Measurements from ENCODE around the gene TXNRD1. TPM values are rescaled to one million over a fixed set of nuclear protein-coding genes. Genes with fewer than 3 reads are reported as not detected.

The TXNRD1 gene
- polyA plus RNA-seq, 4 donors, result 29.3 to 64.2 (median 49.2) TPM

DNA sequence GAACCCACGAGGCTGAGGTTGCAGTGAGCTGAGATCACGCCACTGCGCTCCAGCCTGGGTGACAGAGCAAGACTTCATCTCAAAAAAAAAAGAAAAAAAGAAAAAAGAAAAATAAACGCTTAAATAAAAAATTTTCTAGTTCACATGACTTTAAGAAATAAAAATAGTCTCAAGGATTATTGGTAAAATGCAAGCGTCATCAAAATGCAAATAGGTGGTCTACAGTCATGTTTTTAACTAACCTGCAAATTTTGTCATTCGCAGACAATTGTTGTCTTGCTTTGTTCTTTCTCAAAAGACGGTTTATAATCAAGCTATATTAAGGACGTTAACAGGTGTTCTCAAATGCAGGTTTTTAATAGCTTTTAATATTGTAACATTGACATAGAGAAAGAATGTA is 22.4 kb downstream of the TXNRD1 start:
- Histone ChIP-seq H3K27me3 (ENCODE audit: control insufficient read depth in 3 of 3, insufficient read depth in 3 of 3, low read length in 3 of 3) (no peaks in the 10 kb centered on the region), H3K36me3 (ENCODE audit: control insufficient read depth in 3 of 3, insufficient read depth in 2 of 3, low read depth in 1 of 3, low read length in 3 of 3) (no peaks in the 10 kb centered on the region), H3K4me1 (ENCODE audit: control insufficient read depth in 3 of 3, insufficient read depth in 2 of 3, low read depth in 1 of 3, low read length in 2 of 3) (no peaks in the 10 kb centered on the region), H3K27ac (ENCODE audit: low read depth in 1 of 3, low read length in 2 of 3) (no peak overlapping the region), H3K4me3 (ENCODE audit: low read depth in 1 of 3, low read length in 3 of 3) (no peak overlapping the region), H3K9me3 (ENCODE audit: control insufficient read depth in 2 of 2, insufficient read depth in 1 of 2, low read depth in 1 of 2, low read length in 1 of 2) (peaks cover 4 to 18% of the 10 kb centered on the region in 2 donors)
- WGBS, 3 donors, result 83 to 90% (median 87%) methylated on average over 8 of the region's 8 CpGs
- DNase-seq, result no peak
- no peak for FAIRE-seq

DNA sequence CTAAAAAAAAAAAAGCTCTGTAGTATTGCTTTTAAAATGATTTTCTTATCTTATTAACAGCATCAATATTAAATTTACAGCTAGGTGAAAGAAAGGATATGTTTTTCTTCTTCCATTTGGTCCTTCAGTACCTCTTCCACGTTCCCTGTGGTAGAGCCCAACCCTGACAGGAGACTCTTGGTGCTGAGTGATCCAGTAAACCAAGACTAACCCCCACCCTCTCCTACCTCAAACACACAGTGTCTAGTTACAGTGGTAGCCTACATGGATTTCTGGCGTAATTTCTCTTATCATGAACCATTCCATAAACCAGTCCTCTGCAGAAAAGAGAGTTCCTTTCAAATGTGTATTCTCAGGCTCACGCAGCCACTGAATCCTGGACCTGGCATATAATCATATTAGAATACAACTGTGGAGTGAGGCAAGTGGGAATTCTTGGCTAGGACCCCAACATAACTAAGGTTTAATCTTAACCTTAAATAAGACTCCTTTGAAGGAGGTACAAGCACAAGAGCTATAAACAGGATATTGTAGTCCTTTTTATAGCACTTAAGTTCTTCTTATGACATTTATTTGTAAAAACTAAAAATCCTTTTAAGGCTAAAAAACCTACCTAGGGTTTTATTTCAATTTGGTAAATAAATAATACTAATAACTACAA is 27.1 kb downstream of the TXNRD1 start:
- H3K36me3 ChIP-seq (ENCODE audit: control insufficient read depth in 3 of 3, insufficient read depth in 2 of 3, low read depth in 1 of 3, low read length in 3 of 3), result no peaks in the 10 kb centered on the region
- no peaks in the 10 kb centered on the region for H3K27me3 ChIP-seq (ENCODE audit: control insufficient read depth in 3 of 3, insufficient read depth in 3 of 3, low read length in 3 of 3)
- no peaks in the 10 kb centered on the region for H3K4me1 ChIP-seq (ENCODE audit: control insufficient read depth in 3 of 3, insufficient read depth in 2 of 3, low read depth in 1 of 3, low read length in 2 of 3)
- no peaks in the 10 kb centered on the region for H3K9me3 ChIP-seq (ENCODE audit: control insufficient read depth in 2 of 2, insufficient read depth in 1 of 2, low read depth in 1 of 2, low read length in 1 of 2)
- no peak overlapping the region for H3K27ac ChIP-seq (ENCODE audit: low read depth in 1 of 3, low read length in 2 of 3)
- DNase-seq (no peak), FAIRE-seq (no peak)
- WGBS, 3 donors, result 67 to 78% (median 69%) methylated on average over 3 of the region's 3 CpGs
- H3K4me3 ChIP-seq (ENCODE audit: low read depth in 1 of 3, low read length in 3 of 3), result no peak overlapping the region

DNA sequence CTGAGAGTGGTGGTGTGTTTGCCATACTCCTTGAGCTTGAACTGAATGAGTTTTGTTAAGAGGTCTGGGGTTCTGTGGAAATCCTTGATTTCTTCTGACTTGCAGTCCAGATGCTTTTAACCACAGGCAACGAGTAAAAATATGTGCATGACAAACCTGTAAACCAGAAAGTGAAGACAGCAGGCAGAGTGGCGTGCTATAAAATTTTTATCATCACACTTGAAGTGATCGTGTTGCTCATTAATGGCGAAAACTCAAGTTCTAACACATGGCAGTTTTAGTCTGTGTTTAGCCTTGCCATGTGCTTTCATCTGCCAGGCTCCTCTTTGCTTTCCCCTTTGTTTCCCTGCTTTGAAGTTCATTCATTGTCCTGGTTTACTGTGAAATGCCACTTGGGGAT is 28.0 kb downstream of the TXNRD1 start:
- FAIRE-seq, result no peak
- Histone ChIP-seq H3K4me3 (ENCODE audit: low read depth in 1 of 3, low read length in 3 of 3) (no peak overlapping the region), H3K9me3 (ENCODE audit: control insufficient read depth in 2 of 2, insufficient read depth in 1 of 2, low read depth in 1 of 2, low read length in 1 of 2) (no peaks in the 10 kb centered on the region), H3K36me3 (ENCODE audit: control insufficient read depth in 3 of 3, insufficient read depth in 2 of 3, low read depth in 1 of 3, low read length in 3 of 3) (no peaks in the 10 kb centered on the region), H3K4me1 (ENCODE audit: control insufficient read depth in 3 of 3, insufficient read depth in 2 of 3, low read depth in 1 of 3, low read length in 2 of 3) (no peaks in the 10 kb centered on the region), H3K27me3 (ENCODE audit: control insufficient read depth in 3 of 3, insufficient read depth in 3 of 3, low read length in 3 of 3) (no peaks in the 10 kb centered on the region), H3K27ac (ENCODE audit: low read depth in 1 of 3, low read length in 2 of 3) (no peak overlapping the region)
- WGBS, 3 donors, result 42 to 64% (median 62%) methylated on average over 4 of the region's 4 CpGs
- DNase-seq, result no peak

DNA sequence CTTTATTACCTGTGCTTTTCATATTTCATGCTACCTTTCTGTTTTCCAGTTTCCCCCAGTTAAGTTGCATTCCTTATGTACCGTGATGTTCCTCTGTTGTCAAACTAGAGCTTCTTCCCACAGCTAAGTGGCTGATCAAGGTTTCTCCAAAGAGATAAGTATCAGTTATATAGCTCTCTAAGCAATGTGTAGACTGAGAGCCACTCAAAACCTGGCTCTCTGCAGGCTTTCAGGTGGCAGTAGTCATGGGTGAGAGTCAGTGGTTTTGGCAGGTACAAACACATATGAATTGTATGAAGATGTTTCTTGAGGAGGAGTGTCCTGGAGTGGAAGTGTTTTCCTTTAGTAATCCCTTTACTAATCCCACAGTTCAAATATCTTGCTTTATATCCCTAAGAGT is 28.4 kb downstream of the TXNRD1 start:
- DNase-seq, result no peak
- H3K9me3 ChIP-seq (ENCODE audit: control insufficient read depth in 2 of 2, insufficient read depth in 1 of 2, low read depth in 1 of 2, low read length in 1 of 2), result no peaks in the 10 kb centered on the region
- no peak for FAIRE-seq
- 61 to 82% (median 79%) methylated on average over 1 of the region's 1 CpG for WGBS, 3 donors
- no peak overlapping the region for H3K4me3 ChIP-seq (ENCODE audit: low read depth in 1 of 3, low read length in 3 of 3)
- H3K36me3 ChIP-seq (ENCODE audit: control insufficient read depth in 3 of 3, insufficient read depth in 2 of 3, low read depth in 1 of 3, low read length in 3 of 3), result no peaks in the 10 kb centered on the region
- H3K27ac ChIP-seq (ENCODE audit: low read depth in 1 of 3, low read length in 2 of 3), result no peak overlapping the region
- H3K27me3 ChIP-seq (ENCODE audit: control insufficient read depth in 3 of 3, insufficient read depth in 3 of 3, low read length in 3 of 3), result no peaks in the 10 kb centered on the region
- no peaks in the 10 kb centered on the region for H3K4me1 ChIP-seq (ENCODE audit: control insufficient read depth in 3 of 3, insufficient read depth in 2 of 3, low read depth in 1 of 3, low read length in 2 of 3)

DNA sequence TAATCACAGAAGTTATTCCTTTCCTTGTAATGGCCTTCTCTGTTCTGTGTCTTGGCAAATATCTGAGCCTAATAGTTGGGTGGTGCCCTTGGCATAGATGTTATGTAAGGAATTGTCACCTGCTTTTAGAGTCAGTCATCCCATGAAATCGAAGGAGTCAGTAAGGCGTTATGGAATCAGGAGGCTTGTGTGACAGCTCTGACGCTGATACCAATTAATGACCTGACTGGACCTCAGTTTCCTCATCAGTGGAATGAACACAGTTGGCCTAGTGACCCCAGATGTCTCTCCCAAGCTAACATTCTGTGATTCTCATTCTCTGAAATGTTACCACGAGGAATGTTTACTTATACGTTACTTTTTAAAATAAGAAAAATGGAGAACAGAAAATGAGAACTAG is 32.1 kb downstream of the TXNRD1 start:
- no peak for DNase-seq
- no peaks in the 10 kb centered on the region for H3K27me3 ChIP-seq (ENCODE audit: control insufficient read depth in 3 of 3, insufficient read depth in 3 of 3, low read length in 3 of 3)
- H3K4me1 ChIP-seq (ENCODE audit: control insufficient read depth in 3 of 3, insufficient read depth in 2 of 3, low read depth in 1 of 3, low read length in 2 of 3), result no peaks in the 10 kb centered on the region
- no peaks in the 10 kb centered on the region for H3K36me3 ChIP-seq (ENCODE audit: control insufficient read depth in 3 of 3, insufficient read depth in 2 of 3, low read depth in 1 of 3, low read length in 3 of 3)
- no peak overlapping the region for H3K27ac ChIP-seq (ENCODE audit: low read depth in 1 of 3, low read length in 2 of 3)
- WGBS, 3 donors, result 85 to 88% (median 88%) methylated on average over 5 of the region's 5 CpGs
- FAIRE-seq, result no peak
- H3K9me3 ChIP-seq (ENCODE audit: control insufficient read depth in 2 of 2, insufficient read depth in 1 of 2, low read depth in 1 of 2, low read length in 1 of 2), result no peaks in the 10 kb centered on the region
- no peak overlapping the region for H3K4me3 ChIP-seq (ENCODE audit: low read depth in 1 of 3, low read length in 3 of 3)

DNA sequence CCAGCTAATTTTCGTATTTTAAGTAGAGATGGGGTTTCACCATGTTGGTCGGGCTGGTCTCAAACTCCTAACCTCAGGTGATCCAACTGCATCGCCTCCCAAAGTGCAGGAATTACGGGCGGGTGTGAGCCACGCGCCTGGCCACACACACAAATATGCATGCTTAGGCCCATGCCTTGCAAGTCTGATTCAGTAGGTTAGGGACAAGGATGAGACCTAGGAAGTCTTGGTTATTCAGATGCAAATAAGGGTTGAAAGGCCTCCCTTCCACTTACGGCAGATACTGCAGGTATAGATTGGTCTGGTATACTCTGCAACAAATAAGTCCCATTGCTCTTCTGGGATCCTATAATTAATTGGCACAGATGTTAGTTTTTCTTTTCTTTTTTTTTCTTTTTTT is 32.9 kb downstream of the TXNRD1 start:
- 95 to 98% (median 96%) methylated on average over 8 of the region's 8 CpGs for WGBS, 3 donors
- H3K4me1 ChIP-seq (ENCODE audit: control insufficient read depth in 3 of 3, insufficient read depth in 2 of 3, low read depth in 1 of 3, low read length in 2 of 3), result no peaks in the 10 kb centered on the region
- H3K4me3 ChIP-seq (ENCODE audit: low read depth in 1 of 3, low read length in 3 of 3), result no peak overlapping the region
- DNase-seq, result no peak
- H3K27ac ChIP-seq (ENCODE audit: low read depth in 1 of 3, low read length in 2 of 3), result no peak overlapping the region
- no peaks in the 10 kb centered on the region for H3K36me3 ChIP-seq (ENCODE audit: control insufficient read depth in 3 of 3, insufficient read depth in 2 of 3, low read depth in 1 of 3, low read length in 3 of 3)
- no peaks in the 10 kb centered on the region for H3K27me3 ChIP-seq (ENCODE audit: control insufficient read depth in 3 of 3, insufficient read depth in 3 of 3, low read length in 3 of 3)
- no peaks in the 10 kb centered on the region for H3K9me3 ChIP-seq (ENCODE audit: control insufficient read depth in 2 of 2, insufficient read depth in 1 of 2, low read depth in 1 of 2, low read length in 1 of 2)
- FAIRE-seq, result no peak

DNA sequence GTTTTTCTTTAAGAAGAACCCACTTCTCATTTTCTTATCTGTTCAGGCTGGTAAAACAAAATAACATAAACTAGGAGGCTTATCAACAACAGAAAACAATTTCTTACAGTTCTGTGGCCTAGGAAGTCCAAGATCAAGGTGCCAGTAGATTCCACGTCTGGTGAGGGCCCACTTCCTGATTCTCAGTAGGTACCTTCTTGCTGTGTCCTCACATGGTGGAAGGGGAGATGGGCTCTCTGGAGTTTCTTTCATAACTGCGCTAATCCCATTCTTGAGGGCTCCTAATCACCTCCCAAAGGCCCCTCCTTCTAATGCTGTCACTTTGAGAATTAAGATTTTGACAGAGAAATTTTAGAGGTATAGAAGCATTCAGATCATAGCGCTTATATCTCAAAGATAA is 33.4 kb downstream of the TXNRD1 start:
- Histone ChIP-seq H3K27me3 (ENCODE audit: control insufficient read depth in 3 of 3, insufficient read depth in 3 of 3, low read length in 3 of 3) (no peaks in the 10 kb centered on the region), H3K4me1 (ENCODE audit: control insufficient read depth in 3 of 3, insufficient read depth in 2 of 3, low read depth in 1 of 3, low read length in 2 of 3) (no peaks in the 10 kb centered on the region), H3K27ac (ENCODE audit: low read depth in 1 of 3, low read length in 2 of 3) (no peak overlapping the region), H3K36me3 (ENCODE audit: control insufficient read depth in 3 of 3, insufficient read depth in 2 of 3, low read depth in 1 of 3, low read length in 3 of 3) (no peaks in the 10 kb centered on the region), H3K9me3 (ENCODE audit: control insufficient read depth in 2 of 2, insufficient read depth in 1 of 2, low read depth in 1 of 2, low read length in 1 of 2) (no peaks in the 10 kb centered on the region), H3K4me3 (ENCODE audit: low read depth in 1 of 3, low read length in 3 of 3) (no peak overlapping the region)
- no peak for DNase-seq
- FAIRE-seq, result no peak
- WGBS, 3 donors, result 72 to 88% (median 83%) methylated on average over 3 of the region's 3 CpGs

DNA sequence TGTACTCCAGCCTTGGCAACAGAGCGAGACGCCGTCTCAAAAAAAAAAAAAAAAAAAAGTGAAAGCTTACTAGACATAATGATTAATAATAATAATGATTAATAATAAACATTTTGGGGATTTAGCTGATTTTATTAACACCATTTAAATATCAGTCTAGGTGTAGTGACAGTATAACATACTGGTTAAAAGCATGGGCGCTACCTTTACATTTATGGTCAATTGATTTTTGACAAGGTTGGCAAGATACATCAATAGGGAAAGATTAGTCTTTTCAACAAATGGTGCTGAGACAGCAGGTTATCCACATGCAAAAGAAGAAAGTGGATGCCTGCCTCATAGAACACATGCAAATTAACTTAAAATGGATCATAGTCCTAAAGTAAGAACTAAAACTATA is 34.3 kb downstream of the TXNRD1 start:
- FAIRE-seq (no peak), DNase-seq (no peak)
- Histone ChIP-seq H3K27me3 (ENCODE audit: control insufficient read depth in 3 of 3, insufficient read depth in 3 of 3, low read length in 3 of 3) (no peaks in the 10 kb centered on the region), H3K27ac (ENCODE audit: low read depth in 1 of 3, low read length in 2 of 3) (no peak overlapping the region), H3K4me1 (ENCODE audit: control insufficient read depth in 3 of 3, insufficient read depth in 2 of 3, low read depth in 1 of 3, low read length in 2 of 3) (no peaks in the 10 kb centered on the region), H3K9me3 (ENCODE audit: control insufficient read depth in 2 of 2, insufficient read depth in 1 of 2, low read depth in 1 of 2, low read length in 1 of 2) (no peaks in the 10 kb centered on the region), H3K4me3 (ENCODE audit: low read depth in 1 of 3, low read length in 3 of 3) (no peak overlapping the region), H3K36me3 (ENCODE audit: control insufficient read depth in 3 of 3, insufficient read depth in 2 of 3, low read depth in 1 of 3, low read length in 3 of 3) (no peaks in the 10 kb centered on the region)
- WGBS, 3 donors, result 96% methylated on average over 4 of the region's 4 CpGs
